22Rv1 (cell line): ENCODE measurements around the gene FBXO10.

Source experiments
- H3K27ac ChIP-seq: fragments of 450-650 bp; 2 replicates; pipeline ENCODE4 v1.5.1; 2017
- ZFX ChIP-seq: fragments of 450-650 bp; IDR thresholded peaks from 2 replicates; pipeline ENCODE4 v1.6.1; 2017; ENCODE audit warnings: antibody characterized with exemption, borderline replicate concordance
- TF ChIP-seq, protein P1 (sequence below): fragments of 450-650 bp; IDR thresholded peaks from 2 replicates; pipeline ENCODE4 v1.5.1; 2017; ENCODE audit warnings: mild to moderate bottlenecking

Gene FBXO10

DNA sequence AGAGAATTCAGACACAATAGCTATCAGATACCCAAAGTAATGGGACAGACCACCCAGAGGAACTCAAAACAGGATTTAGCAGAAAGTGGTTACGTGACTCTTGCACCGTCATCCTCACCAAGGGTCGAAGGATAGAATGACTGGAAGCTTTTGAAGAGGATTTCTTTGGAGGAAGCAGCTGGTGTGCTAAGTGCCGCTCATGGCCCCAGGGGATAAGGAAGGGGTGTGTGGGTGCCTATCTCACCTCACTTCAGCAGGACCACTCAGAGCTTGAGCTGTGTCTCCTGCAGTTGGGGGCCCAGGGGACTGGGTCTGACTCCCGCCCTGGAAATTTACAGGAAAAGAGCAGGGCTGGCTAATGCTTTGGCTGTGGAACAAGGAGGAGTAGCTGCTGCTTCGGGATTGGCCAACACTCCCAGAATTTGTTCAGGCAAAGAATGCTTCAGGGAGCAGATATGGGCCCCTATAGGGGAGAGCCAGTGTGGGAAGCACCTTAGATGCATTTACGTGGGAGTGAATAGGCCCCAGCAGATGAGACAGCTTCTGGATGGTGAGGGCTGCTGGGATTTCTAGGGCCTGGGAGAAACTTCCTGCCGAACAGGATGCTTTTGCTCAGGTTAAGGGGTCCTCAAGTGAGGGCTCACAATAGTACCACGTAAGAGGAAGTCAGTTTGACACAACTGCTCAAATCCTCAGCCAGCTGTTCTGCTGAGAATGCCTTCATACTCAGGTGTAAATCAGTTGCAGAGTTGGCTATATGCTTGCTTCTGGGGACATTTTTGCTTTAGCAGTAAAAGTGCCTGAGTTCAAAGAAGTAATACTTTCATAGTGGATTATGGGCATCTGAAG, 45.3 kb upstream of the FBXO10 start:
- TF ChIP-seq ZFX = no peak
- TF ChIP-seq, protein P1, sequence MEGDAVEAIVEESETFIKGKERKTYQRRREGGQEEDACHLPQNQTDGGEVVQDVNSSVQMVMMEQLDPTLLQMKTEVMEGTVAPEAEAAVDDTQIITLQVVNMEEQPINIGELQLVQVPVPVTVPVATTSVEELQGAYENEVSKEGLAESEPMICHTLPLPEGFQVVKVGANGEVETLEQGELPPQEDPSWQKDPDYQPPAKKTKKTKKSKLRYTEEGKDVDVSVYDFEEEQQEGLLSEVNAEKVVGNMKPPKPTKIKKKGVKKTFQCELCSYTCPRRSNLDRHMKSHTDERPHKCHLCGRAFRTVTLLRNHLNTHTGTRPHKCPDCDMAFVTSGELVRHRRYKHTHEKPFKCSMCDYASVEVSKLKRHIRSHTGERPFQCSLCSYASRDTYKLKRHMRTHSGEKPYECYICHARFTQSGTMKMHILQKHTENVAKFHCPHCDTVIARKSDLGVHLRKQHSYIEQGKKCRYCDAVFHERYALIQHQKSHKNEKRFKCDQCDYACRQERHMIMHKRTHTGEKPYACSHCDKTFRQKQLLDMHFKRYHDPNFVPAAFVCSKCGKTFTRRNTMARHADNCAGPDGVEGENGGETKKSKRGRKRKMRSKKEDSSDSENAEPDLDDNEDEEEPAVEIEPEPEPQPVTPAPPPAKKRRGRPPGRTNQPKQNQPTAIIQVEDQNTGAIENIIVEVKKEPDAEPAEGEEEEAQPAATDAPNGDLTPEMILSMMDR = no peak
- H3K27ac ChIP-seq = no peak overlapping the region

DNA sequence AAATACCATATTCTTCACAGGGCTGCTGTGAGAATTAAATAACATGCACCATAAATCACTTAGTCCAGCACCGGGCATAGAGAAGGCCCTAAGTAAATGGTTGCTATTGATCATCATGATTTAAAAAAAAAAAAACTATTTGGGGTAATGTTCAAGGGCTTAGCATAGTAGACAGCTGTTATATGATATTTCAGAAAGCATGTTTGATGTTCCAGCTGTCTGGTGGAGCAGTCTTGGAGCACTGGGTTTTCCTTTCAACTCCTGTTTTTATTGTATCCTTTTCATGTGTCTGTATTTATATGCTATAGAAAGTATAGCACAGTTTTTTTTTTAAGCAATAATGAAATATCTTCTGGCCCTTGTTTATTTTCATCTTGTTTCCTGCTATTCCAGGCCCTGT, 44.2 kb upstream of the FBXO10 start:
- no peak overlapping the region for H3K27ac ChIP-seq
- no peak for TF ChIP-seq ZFX
- TF ChIP-seq, protein P1 = no peak

DNA sequence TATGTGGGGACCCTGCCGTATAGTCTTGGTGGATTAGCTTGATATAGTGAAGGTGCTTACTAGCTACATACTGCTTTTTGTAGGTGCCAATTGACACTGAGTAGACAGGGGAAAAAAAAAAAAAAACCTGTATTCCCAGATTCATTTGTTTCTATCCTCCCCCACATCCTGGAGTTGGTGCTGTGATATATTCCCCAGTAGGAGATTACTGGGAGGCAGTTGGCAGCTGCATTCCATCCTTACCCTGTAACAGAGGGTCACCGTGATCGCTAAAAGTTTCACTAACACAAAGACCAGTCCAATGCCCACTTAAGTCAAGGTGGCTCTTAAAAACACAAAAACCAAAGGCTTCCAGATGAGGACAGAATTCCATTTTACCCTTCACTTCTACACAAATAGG, 43.6 kb upstream of the FBXO10 start:
- TF ChIP-seq, protein P1 = no peak
- TF ChIP-seq ZFX = no peak
- H3K27ac ChIP-seq = no peak overlapping the region

DNA sequence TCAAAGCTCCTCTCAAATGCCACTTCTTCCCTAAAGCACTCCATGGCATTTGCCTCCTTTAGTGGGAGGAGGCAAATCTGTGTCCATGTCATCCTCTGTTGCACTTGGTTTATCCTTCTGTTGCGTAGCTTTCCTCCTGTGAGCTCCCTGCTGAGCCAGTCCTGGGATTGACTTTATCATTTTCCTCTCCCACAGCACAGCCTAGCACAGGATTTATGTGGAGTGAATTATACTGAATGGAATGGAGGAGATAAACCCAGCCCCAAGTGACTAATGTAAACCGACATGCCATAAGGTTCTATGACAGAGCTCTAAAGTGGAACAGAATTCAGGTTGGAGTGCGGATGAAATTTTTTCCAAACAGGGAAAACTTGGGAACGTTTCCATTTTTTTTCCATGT, 42.6 kb upstream of the FBXO10 start:
- no peak overlapping the region for H3K27ac ChIP-seq
- TF ChIP-seq, protein P1 = no peak
- TF ChIP-seq ZFX = no peak

DNA sequence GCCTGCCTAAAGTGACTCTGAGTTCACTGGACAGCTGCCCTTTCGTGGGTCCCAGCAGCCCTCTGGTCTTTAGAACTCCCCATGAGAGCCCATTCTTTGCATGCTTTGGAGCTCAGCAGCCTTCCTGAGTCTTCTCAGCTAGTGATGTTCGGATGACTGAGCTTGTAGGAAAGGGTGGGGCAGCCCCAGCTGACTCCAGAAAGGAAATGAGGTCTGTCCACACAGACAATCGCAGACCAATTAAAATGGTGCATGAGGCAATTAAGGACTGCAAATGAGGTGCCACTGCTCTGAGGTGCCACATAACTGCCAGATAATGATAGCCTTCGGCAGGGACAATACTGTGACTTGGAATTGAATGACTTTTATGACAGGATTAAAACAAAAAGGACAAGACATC, 41.7 kb upstream of the FBXO10 start:
- H3K27ac ChIP-seq = no peak overlapping the region
- no peak for TF ChIP-seq ZFX
- TF ChIP-seq, protein P1 = no peak

DNA sequence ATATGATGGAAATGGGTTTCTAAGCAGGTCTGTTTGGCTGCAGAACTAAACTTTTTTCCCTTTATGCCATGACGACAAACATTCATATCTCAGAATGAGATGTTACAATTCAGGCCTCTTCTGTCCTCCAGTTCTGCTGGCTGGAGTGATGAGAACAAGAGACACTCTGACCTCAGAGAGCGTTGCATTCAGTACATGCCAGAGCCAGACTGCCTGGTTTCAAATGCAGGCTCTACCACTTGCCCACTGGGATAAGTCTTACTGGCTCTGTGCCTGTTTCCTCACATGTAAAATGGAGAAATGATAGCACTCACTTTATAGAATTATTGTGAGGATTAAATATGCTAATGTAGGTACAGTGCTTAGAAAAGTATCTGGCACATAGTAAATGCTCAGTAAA, 41.0 kb upstream of the FBXO10 start:
- H3K27ac ChIP-seq = no peak overlapping the region
- no peak for TF ChIP-seq ZFX
- TF ChIP-seq, protein P1 = no peak

DNA sequence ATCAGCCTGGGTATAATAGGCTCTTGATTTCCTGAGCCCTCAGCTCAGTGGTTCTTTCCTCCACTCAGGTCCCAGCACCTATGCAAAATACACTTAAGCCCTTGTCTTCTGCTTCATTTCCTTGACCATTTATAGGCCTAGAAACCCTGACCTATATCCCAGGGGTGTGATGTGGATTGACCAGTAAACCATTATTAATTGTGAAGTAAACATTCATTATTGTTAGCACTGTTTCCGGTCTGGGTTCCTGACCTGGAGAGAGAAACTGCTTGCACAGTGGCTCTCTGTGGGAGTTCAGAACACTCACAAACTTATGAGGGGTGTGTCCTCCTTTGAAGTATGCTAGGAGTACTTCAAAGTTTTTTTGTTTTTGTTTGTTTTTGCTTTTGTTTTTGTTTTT, 35.8 kb upstream of the FBXO10 start:
- H3K27ac ChIP-seq = no peak overlapping the region

More for the DNA sequence above, 35.8 kb upstream of the FBXO10 start:
- TF ChIP-seq ZFX = no peak
- TF ChIP-seq, protein P1 = no peak
